T follicular helper cell (primary cell): ENCODE data around the gene ANKUB1.
"Not testable (repeated sequence)": the region's sequence is repeated elsewhere in the genome, so short reads cannot be mapped to it uniquely, and the experiment has no call there.

Experiments
- DNase-seq: peaks from one replicate; pipeline ENCODE4 v3.0.0-alpha.2; 2020; ENCODE audit warnings: low read depth
- total RNA-seq, 2 experiments: gene quantifications; one replicate each; lab custom pipeline; 2026; lab: John Stamatoyannopoulos, UW

The ANKUB1 gene
- total RNA-seq: 0 reads per million in 2 experiments

- DNase-seq: no peak
Observed at GRCh38 chr3:149792452-149793270, at the start of gene ANKUB1. Gene ANKUB1, minus strand, starts transcription at chr3:149792554. Its CDS starts 188 bp downstream, at chr3:149792366.

GRCh38 chr3:149839896-149840295 is 47.5 kb upstream of the ANKUB1 start:
- DNase-seq: no peak

GRCh38 chr3:149839469-149839868 is 47.1 kb upstream of the ANKUB1 start:
- not testable (repeated sequence) for DNase-seq

- DNase-seq: not testable (repeated sequence)
Observed at GRCh38 chr3:149838491-149838890, 46.1 kb upstream of the ANKUB1 start.

- DNase-seq: no peak
Observed at GRCh38 chr3:149833241-149833640, 40.9 kb upstream of the ANKUB1 start.

- no peak for DNase-seq
Observed at GRCh38 chr3:149832086-149832485, 39.7 kb upstream of the ANKUB1 start.

- no peak for DNase-seq
Observed at GRCh38 chr3:149831321-149831720, 39.0 kb upstream of the ANKUB1 start.

- no peak for DNase-seq
Observed at GRCh38 chr3:149830902-149831301, 38.5 kb upstream of the ANKUB1 start.

GRCh38 chr3:149829631-149830030 is 37.3 kb upstream of the ANKUB1 start:
- not testable (repeated sequence) for DNase-seq

- DNase-seq: no peak
Observed at GRCh38 chr3:149828390-149828789, 36.0 kb upstream of the ANKUB1 start.

GRCh38 chr3:149826636-149827035 is 34.3 kb upstream of the ANKUB1 start:
- no peak for DNase-seq

GRCh38 chr3:149820183-149820582 is 27.8 kb upstream of the ANKUB1 start:
- no peak for DNase-seq

- no peak for DNase-seq
Observed at GRCh38 chr3:149819432-149819831, 27.1 kb upstream of the ANKUB1 start.

GRCh38 chr3:149816986-149817385 is 24.6 kb upstream of the ANKUB1 start:
- DNase-seq: no peak

GRCh38 chr3:149816311-149816710 is 24.0 kb upstream of the ANKUB1 start:
- no peak for DNase-seq

GRCh38 chr3:149815728-149816127 is 23.4 kb upstream of the ANKUB1 start:
- no peak for DNase-seq

GRCh38 chr3:149815321-149815720 is 23.0 kb upstream of the ANKUB1 start:
- no peak for DNase-seq

GRCh38 chr3:149813367-149814281 is 21.3 kb upstream of the ANKUB1 start:
- no peak for DNase-seq

GRCh38 chr3:149812606-149813366 is 20.4 kb upstream of the ANKUB1 start, which contains the start of gene RNF13:
Gene RNF13, plus strand, starts transcription at chr3:149813215. Its CDS starts 32,812 bp downstream, at chr3:149846027.
- peak; percentile 87 for DNase-seq

- DNase-seq: no peak
Observed at GRCh38 chr3:149812165-149812605, 19.8 kb upstream of the ANKUB1 start.

GRCh38 chr3:149810846-149811245 is 18.5 kb upstream of the ANKUB1 start:
- DNase-seq: no peak

- no peak for DNase-seq
Observed at GRCh38 chr3:149809699-149810098, 17.3 kb upstream of the ANKUB1 start.
